GM23338 (cell line): Measurements from ENCODE around the gene SERPINA1.

Experiments
- CREB1 ChIP-seq: fragments of 250-450 bp; sonication (Bioruptor Pico); IDR thresholded peaks from 2 replicates; pipeline ENCODE4 v1.5.0; 2020; ENCODE audit warnings: low read depth, mild to moderate bottlenecking, moderate library complexity
- EZH2 ChIP-seq: fragments of 200-600 bp; sonication (generic); IDR thresholded peaks from one replicate; pipeline ENCODE4 v1.8.0; 2017; ENCODE audit warnings: antibody characterized with exemption, mild to moderate bottlenecking, low read depth; ENCODE audit not compliant: unreplicated experiment
- EZH2phosphoT487 ChIP-seq: fragments of 200-600 bp; sonication (generic); IDR thresholded peaks from one replicate; pipeline ENCODE4 v1.8.1; 2018; ENCODE audit warnings: antibody characterized with exemption; ENCODE audit not compliant: unreplicated experiment
- POLR2AphosphoS5 ChIP-seq: IDR thresholded peaks from 2 replicates; pipeline ENCODE4 v1.6.1; 2016; ENCODE audit warnings: antibody characterized with exemption, low read depth
- ZNF331 ChIP-seq: fragments of 250-450 bp; sonication (Bioruptor Pico); IDR thresholded peaks from 2 replicates; pipeline ENCODE4 v1.5.0; 2020; ENCODE audit warnings: low read depth, mild to moderate bottlenecking, moderate library complexity
- TF ChIP-seq, protein P1 (sequence below), 2 experiments: fragments of 200-600 bp in 1 of 2; sonication (generic) in 1 of 2; conservative IDR thresholded peaks; 2 replicates each; pipeline versions ENCODE4 v1.5.1 to v1.6.1; 2016 to 2017; ENCODE audit warnings: antibody characterized with exemption in 2 of 2, low read depth in 2 of 2, mild to moderate bottlenecking in 2 of 2, moderate library complexity in 1 of 2

DNA sequence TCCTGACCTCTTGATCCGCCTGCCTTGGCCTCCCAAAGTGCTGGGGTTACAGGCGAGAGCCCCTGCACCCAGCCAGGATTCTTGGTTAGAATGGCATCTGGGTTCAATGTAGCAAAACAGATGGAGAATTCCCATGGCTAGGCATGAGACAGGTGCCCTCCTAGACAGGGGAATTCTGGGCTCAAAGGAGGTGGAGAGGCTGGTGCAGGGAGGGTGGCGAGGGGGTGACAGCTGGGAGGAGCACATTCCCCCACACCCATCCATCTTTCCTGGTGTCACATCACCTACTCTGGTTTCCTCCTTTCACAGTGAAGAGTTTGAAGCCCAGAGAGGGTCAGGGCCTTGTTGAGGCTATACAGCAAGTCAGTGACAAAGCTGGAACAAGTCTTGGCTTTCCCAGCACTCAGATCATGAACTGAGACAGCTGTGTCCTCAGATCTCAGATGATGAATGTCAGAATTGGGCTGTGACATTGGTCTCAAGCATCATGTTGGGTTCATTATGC, 2.8 kb downstream of the SERPINA1 start:
- TF ChIP-seq, protein P1, sequence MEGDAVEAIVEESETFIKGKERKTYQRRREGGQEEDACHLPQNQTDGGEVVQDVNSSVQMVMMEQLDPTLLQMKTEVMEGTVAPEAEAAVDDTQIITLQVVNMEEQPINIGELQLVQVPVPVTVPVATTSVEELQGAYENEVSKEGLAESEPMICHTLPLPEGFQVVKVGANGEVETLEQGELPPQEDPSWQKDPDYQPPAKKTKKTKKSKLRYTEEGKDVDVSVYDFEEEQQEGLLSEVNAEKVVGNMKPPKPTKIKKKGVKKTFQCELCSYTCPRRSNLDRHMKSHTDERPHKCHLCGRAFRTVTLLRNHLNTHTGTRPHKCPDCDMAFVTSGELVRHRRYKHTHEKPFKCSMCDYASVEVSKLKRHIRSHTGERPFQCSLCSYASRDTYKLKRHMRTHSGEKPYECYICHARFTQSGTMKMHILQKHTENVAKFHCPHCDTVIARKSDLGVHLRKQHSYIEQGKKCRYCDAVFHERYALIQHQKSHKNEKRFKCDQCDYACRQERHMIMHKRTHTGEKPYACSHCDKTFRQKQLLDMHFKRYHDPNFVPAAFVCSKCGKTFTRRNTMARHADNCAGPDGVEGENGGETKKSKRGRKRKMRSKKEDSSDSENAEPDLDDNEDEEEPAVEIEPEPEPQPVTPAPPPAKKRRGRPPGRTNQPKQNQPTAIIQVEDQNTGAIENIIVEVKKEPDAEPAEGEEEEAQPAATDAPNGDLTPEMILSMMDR (conservative IDR thresholded peaks at IDR 0.05; ENCODE audit: low read depth in 2 of 2) = no peak
- TF ChIP-seq ZNF331 (CRISPR knock-in tag) (no peak), EZH2 (no peak), CREB1 (no peak), POLR2AphosphoS5 (no peak), EZH2phosphoT487 (no peak)
